ENCODE data around the gene SULT1C4.

Gene SULT1C4

GRCh38 chr2:108388045-108388444 lies 10.3 kb downstream of the SULT1C4 start:
- no peak overlapping the region for H3K27ac ChIP-seq
- TF ChIP-seq ZFX (IDR thresholded peaks at IDR 0.05; ENCODE audit: borderline replicate concordance) (no peak), CTCF (IDR thresholded peaks at IDR 0.05) (no peak)

- no peak for TF ChIP-seq CTCF (IDR thresholded peaks at IDR 0.05)
- no peak for TF ChIP-seq ZFX (IDR thresholded peaks at IDR 0.05; ENCODE audit: borderline replicate concordance)
- H3K27ac ChIP-seq = no peak overlapping the region
Measured at GRCh38 chr2:108390340-108390739, 12.6 kb downstream of the SULT1C4 start.

- TF ChIP-seq ZFX (IDR thresholded peaks at IDR 0.05; ENCODE audit: borderline replicate concordance) = no peak
- TF ChIP-seq CTCF (IDR thresholded peaks at IDR 0.05) = no peak
- no peak overlapping the region for H3K27ac ChIP-seq
Measured at GRCh38 chr2:108392029-108392428, 14.3 kb downstream of the SULT1C4 start.

- H3K27ac ChIP-seq = no peak overlapping the region
- no peak for TF ChIP-seq ZFX (IDR thresholded peaks at IDR 0.05; ENCODE audit: borderline replicate concordance)
- no peak for TF ChIP-seq CTCF (IDR thresholded peaks at IDR 0.05)
Measured at GRCh38 chr2:108393197-108393596, 15.4 kb downstream of the SULT1C4 start.

GRCh38 chr2:108395155-108395554 lies 17.4 kb downstream of the SULT1C4 start:
- H3K27ac ChIP-seq = no peak overlapping the region
- TF ChIP-seq ZFX (IDR thresholded peaks at IDR 0.05; ENCODE audit: borderline replicate concordance) = no peak
- TF ChIP-seq CTCF (IDR thresholded peaks at IDR 0.05) = no peak

GRCh38 chr2:108396845-108397244 lies 19.1 kb downstream of the SULT1C4 start:
- TF ChIP-seq CTCF (IDR thresholded peaks at IDR 0.05) = peak; percentile 50
- TF ChIP-seq ZFX (IDR thresholded peaks at IDR 0.05; ENCODE audit: borderline replicate concordance) = no peak
- no peak overlapping the region for H3K27ac ChIP-seq

- H3K27ac ChIP-seq = no peak overlapping the region
- TF ChIP-seq ZFX (IDR thresholded peaks at IDR 0.05; ENCODE audit: borderline replicate concordance) = no peak
- TF ChIP-seq CTCF (IDR thresholded peaks at IDR 0.05) = no peak
Measured at GRCh38 chr2:108399479-108399878, 21.7 kb downstream of the SULT1C4 start.

All from 22Rv1 (cell line).